Measurements from ENCODE around the gene SRMS. TPM values are rescaled to one million over a fixed set of nuclear protein-coding genes. Genes with fewer than 3 reads are reported as not detected.

The SRMS gene
- polyA plus RNA-seq, 1 donor from 2014 or later, result not detected

DNA sequence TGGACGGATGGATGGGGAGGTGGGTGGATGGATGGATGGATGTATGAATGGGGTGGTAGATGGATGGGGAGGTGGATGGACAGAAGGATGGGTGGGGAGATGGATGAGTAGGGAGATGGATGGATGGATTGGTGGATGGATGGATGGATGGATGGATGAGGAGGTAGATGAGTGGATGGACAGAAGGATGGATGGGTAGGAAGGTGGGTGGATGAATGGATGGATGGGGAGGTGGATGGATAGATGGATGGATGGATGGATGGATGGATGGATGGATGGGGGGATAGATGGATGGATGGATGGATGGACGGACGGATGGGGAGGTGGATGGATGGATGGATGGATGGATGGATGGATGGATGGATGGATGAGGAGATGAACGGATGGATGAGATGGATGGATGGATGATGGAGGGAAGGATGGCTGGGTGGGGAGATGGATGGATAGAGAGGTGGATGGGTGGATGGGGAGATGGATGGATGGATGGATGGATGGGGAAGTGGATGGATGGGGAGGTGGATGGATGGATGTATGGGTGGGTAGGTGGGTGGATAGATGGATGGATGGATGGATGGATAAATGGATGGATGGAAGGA is 55.8 kb downstream of the SRMS start:
- H3K79me2 ChIP-seq (replicated peaks; ENCODE audit: insufficient read depth, low read length), result no peaks in the 10 kb centered on the region
- no peaks in the 10 kb centered on the region for H3K27me3 ChIP-seq (ENCODE audit: insufficient read depth, low read depth, low read length)
- H3K4me3 ChIP-seq (ENCODE audit: low read length), result no peak overlapping the region
- no peak overlapping the region for H2AFZ ChIP-seq (ENCODE audit: low read depth, low read length)
- no peaks in the 10 kb centered on the region for H3K9me3 ChIP-seq (ENCODE audit: low read length)
- no peaks in the 10 kb centered on the region for H4K20me1 ChIP-seq (ENCODE audit: insufficient read depth)
- TF ChIP-seq SMC3 (conservative IDR thresholded peaks at IDR 0.05; ENCODE audit: poor library complexity), result no peak
- TF ChIP-seq, protein P1, sequence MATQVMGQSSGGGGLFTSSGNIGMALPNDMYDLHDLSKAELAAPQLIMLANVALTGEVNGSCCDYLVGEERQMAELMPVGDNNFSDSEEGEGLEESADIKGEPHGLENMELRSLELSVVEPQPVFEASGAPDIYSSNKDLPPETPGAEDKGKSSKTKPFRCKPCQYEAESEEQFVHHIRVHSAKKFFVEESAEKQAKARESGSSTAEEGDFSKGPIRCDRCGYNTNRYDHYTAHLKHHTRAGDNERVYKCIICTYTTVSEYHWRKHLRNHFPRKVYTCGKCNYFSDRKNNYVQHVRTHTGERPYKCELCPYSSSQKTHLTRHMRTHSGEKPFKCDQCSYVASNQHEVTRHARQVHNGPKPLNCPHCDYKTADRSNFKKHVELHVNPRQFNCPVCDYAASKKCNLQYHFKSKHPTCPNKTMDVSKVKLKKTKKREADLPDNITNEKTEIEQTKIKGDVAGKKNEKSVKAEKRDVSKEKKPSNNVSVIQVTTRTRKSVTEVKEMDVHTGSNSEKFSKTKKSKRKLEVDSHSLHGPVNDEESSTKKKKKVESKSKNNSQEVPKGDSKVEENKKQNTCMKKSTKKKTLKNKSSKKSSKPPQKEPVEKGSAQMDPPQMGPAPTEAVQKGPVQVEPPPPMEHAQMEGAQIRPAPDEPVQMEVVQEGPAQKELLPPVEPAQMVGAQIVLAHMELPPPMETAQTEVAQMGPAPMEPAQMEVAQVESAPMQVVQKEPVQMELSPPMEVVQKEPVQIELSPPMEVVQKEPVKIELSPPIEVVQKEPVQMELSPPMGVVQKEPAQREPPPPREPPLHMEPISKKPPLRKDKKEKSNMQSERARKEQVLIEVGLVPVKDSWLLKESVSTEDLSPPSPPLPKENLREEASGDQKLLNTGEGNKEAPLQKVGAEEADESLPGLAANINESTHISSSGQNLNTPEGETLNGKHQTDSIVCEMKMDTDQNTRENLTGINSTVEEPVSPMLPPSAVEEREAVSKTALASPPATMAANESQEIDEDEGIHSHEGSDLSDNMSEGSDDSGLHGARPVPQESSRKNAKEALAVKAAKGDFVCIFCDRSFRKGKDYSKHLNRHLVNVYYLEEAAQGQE (IDR thresholded peaks at IDR 0.05; ENCODE audit: borderline replicate concordance), result no peak
- TF ChIP-seq EP300 (conservative IDR thresholded peaks at IDR 0.05; ENCODE audit: poor library complexity, severe bottlenecking), result no peak
- TF ChIP-seq EZH2 (IDR thresholded peaks at IDR 0.05; ENCODE audit: borderline replicate concordance, insufficient read depth, low read length, poor library complexity, severe bottlenecking), result no peak
- TF ChIP-seq, protein P2, sequence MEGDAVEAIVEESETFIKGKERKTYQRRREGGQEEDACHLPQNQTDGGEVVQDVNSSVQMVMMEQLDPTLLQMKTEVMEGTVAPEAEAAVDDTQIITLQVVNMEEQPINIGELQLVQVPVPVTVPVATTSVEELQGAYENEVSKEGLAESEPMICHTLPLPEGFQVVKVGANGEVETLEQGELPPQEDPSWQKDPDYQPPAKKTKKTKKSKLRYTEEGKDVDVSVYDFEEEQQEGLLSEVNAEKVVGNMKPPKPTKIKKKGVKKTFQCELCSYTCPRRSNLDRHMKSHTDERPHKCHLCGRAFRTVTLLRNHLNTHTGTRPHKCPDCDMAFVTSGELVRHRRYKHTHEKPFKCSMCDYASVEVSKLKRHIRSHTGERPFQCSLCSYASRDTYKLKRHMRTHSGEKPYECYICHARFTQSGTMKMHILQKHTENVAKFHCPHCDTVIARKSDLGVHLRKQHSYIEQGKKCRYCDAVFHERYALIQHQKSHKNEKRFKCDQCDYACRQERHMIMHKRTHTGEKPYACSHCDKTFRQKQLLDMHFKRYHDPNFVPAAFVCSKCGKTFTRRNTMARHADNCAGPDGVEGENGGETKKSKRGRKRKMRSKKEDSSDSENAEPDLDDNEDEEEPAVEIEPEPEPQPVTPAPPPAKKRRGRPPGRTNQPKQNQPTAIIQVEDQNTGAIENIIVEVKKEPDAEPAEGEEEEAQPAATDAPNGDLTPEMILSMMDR (IDR thresholded peaks at IDR 0.05; ENCODE audit: poor library complexity, severe bottlenecking), result no peak
- TF ChIP-seq MXI1 (conservative IDR thresholded peaks at IDR 0.05; ENCODE audit: poor library complexity, severe bottlenecking), result no peak
- TF ChIP-seq TAF1 (IDR thresholded peaks at IDR 0.05; ENCODE audit: low read depth), result no peak
- no peak for TF ChIP-seq RAD21 (conservative IDR thresholded peaks at IDR 0.05)
- no peak for TF ChIP-seq POLR2AphosphoS5 (IDR thresholded peaks at IDR 0.05)
- no peaks in the 10 kb centered on the region for H3F3A ChIP-seq (ENCODE audit: insufficient read depth, low read length, poor library complexity, severe bottlenecking)
- H3K9ac ChIP-seq (ENCODE audit: low read length), result no peak overlapping the region
- no peaks in the 10 kb centered on the region for H3K9me2 ChIP-seq (ENCODE audit: insufficient read depth, low read length)
- H3K27ac ChIP-seq (ENCODE audit: low read length), result no peak overlapping the region
- H3K4me2 ChIP-seq (ENCODE audit: low read length), result no peak overlapping the region
- H3K36me3 ChIP-seq (ENCODE audit: insufficient read depth, low read length), result peaks cover 18% of the 10 kb centered on the region

DNA sequence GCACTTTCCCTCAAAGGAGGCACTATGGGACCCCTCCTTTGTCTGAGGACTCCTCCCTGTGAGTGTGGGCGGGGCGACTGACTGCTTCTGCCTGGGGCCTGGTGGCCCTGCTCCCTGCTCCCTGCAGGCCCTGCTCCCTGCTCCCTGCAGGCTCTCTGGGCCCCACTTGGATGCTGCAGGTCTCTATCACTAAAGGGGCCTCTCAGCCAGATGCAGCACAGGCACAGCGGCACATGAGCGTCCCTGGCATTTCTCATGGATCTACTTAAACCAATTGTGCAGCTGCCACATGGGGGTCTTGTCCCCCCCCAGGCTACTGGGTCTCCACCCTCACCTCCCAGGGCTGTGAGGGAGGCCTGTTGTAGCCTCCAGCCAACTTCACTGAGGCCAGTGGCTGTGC is 56.5 kb downstream of the SRMS start:
- H3K79me2 ChIP-seq (replicated peaks; ENCODE audit: insufficient read depth, low read length), result no peaks in the 10 kb centered on the region
- H3K4me2 ChIP-seq (ENCODE audit: low read length), result no peak overlapping the region
- no peaks in the 10 kb centered on the region for H3K9me3 ChIP-seq (ENCODE audit: low read length)
- no peak overlapping the region for H2AFZ ChIP-seq (ENCODE audit: low read depth, low read length)
- no peaks in the 10 kb centered on the region for H3K9me2 ChIP-seq (ENCODE audit: insufficient read depth, low read length)
- no peaks in the 10 kb centered on the region for H3K27me3 ChIP-seq (ENCODE audit: insufficient read depth, low read depth, low read length)
- peaks cover 18% of the 10 kb centered on the region for H3K36me3 ChIP-seq (ENCODE audit: insufficient read depth, low read length)
- no peaks in the 10 kb centered on the region for H3F3A ChIP-seq (ENCODE audit: insufficient read depth, low read length, poor library complexity, severe bottlenecking)
- no peaks in the 10 kb centered on the region for H4K20me1 ChIP-seq (ENCODE audit: insufficient read depth)
- TF ChIP-seq, protein P1 (IDR thresholded peaks at IDR 0.05; ENCODE audit: borderline replicate concordance), result no peak
- TF ChIP-seq EZH2 (IDR thresholded peaks at IDR 0.05; ENCODE audit: borderline replicate concordance, insufficient read depth, low read length, poor library complexity, severe bottlenecking) (no peak), SMC3 (conservative IDR thresholded peaks at IDR 0.05; ENCODE audit: poor library complexity) (no peak), POLR2AphosphoS5 (IDR thresholded peaks at IDR 0.05) (no peak), TAF1 (IDR thresholded peaks at IDR 0.05; ENCODE audit: low read depth) (no peak), EP300 (conservative IDR thresholded peaks at IDR 0.05; ENCODE audit: poor library complexity, severe bottlenecking) (no peak), RAD21 (conservative IDR thresholded peaks at IDR 0.05) (no peak)
- TF ChIP-seq, protein P2 (IDR thresholded peaks at IDR 0.05; ENCODE audit: poor library complexity, severe bottlenecking), result no peak
- H3K27ac ChIP-seq (ENCODE audit: low read length), result no peak overlapping the region
- no peak overlapping the region for H3K9ac ChIP-seq (ENCODE audit: low read length)
- H3K4me3 ChIP-seq (ENCODE audit: low read length), result no peak overlapping the region

Data from neural cell (in vitro differentiated cells).